Loucy (cell line): ENCODE results near the gene MBNL2.

Experiments
- H2AFZ ChIP-seq: fragments of 200-600 bp; sonication (generic); 2 replicates; pipeline ENCODE4 v1.6.0; 2016; ENCODE audit warnings: antibody characterized with exemption, mild to moderate bottlenecking, low read length, moderate library complexity
- H3F3A ChIP-seq: fragments of 200-600 bp; 2 replicates; pipeline ENCODE4 v1.6.0; 2016; ENCODE audit warnings: antibody characterized with exemption, low read depth, mild to moderate bottlenecking
- H3K27me3 ChIP-seq: fragments of 200-600 bp; sonication (generic); 2 replicates; pipeline ENCODE4 v1.6.1; 2014; ENCODE audit warnings: low read length, mild to moderate bottlenecking; ENCODE audit not compliant: insufficient read depth, poor library complexity, severe bottlenecking
- H3K36me3 ChIP-seq: fragments of 200-600 bp; sonication (generic); 2 replicates; pipeline ENCODE4 v1.6.1; 2016; ENCODE audit warnings: low read length; ENCODE audit not compliant: insufficient read depth
- H3K4me1 ChIP-seq: fragments of 200-600 bp; sonication (generic); 2 replicates; pipeline ENCODE4 v1.5.1; 2014; ENCODE audit warnings: low read length, mild to moderate bottlenecking; ENCODE audit not compliant: insufficient read depth, poor library complexity, severe bottlenecking
- H3K4me2 ChIP-seq: fragments of 200-600 bp; sonication (generic); 2 replicates; pipeline ENCODE4 v1.6.0; 2014; ENCODE audit warnings: antibody characterized with exemption, low read length, low read depth, mild to moderate bottlenecking; ENCODE audit not compliant: poor library complexity, severe bottlenecking
- H3K4me3 ChIP-seq: fragments of 200-600 bp; sonication (generic); 2 replicates; pipeline ENCODE4 v1.5.1; 2014; ENCODE audit warnings: low read length, mild to moderate bottlenecking, mixed read lengths; ENCODE audit not compliant: poor library complexity, severe bottlenecking
- H3K79me2 ChIP-seq: fragments of 200-600 bp; sonication (generic); 2 replicates; pipeline ENCODE4 v1.6.1; 2014; ENCODE audit warnings: low read length; ENCODE audit not compliant: insufficient read depth
- H3K9ac ChIP-seq: fragments of 200-600 bp; sonication (generic); 2 replicates; pipeline ENCODE4 v1.6.0; 2014; ENCODE audit warnings: mild to moderate bottlenecking, low read depth, low read length, moderate library complexity; ENCODE audit not compliant: poor library complexity, severe bottlenecking
- H3K9me2 ChIP-seq: fragments of 200-600 bp; sonication (generic); replicated peaks from 2 replicates; pipeline ENCODE4 v1.6.1; 2016; ENCODE audit warnings: low read depth, low read length, mixed read lengths
- H3K9me3 ChIP-seq: fragments of 200-600 bp; sonication (generic); 2 replicates; pipeline ENCODE4 v1.6.1; 2014; ENCODE audit warnings: mild to moderate bottlenecking, antibody characterized with exemption, low read length, low read depth; ENCODE audit not compliant: insufficient read depth
- H4K20me1 ChIP-seq: fragments of 200-600 bp; sonication (generic); 2 replicates; pipeline ENCODE4 v1.6.0; 2014; ENCODE audit warnings: antibody characterized with exemption, low read length, mild to moderate bottlenecking; ENCODE audit not compliant: insufficient read depth, poor library complexity, severe bottlenecking
- EZH2phosphoT487 ChIP-seq: fragments of 200-600 bp; IDR thresholded peaks from 2 replicates; pipeline ENCODE4 v1.6.1; 2018; ENCODE audit warnings: antibody characterized with exemption, mild to moderate bottlenecking, moderate library complexity, borderline replicate concordance
- TF ChIP-seq, protein P1 (sequence below): fragments of 200-600 bp; sonication (generic); conservative IDR thresholded peaks from 2 replicates; pipeline ENCODE4 v1.5.1; 2014; ENCODE audit warnings: mild to moderate bottlenecking, antibody characterized with exemption, low read length

The MBNL2 gene

DNA sequence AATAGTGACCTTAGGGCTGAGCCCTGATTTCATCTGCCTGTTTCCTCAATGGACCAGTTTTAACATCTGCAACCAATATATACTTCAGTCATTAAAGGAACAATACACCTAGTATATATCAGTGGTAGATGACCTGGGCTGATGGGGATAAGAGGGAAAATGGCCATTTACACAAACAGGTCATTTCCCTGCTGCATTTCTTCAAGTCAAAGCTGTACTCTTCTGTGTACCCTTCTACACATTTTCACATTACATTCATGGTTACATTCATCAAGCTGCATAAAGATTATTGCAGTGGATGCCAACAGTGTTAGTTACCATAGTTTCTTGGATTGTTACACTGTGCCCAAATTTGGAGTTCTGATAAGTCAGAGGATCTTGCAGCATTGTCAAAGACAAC, 130.7 kb downstream of the MBNL2 start:
- no peaks in the 10 kb centered on the region for H4K20me1 ChIP-seq
- H3K4me1 ChIP-seq: no peaks in the 10 kb centered on the region
- no peaks in the 10 kb centered on the region for H3K9me3 ChIP-seq
- no peak overlapping the region for H3K4me2 ChIP-seq
- no peak overlapping the region for H3K9ac ChIP-seq
- no peak for TF ChIP-seq EZH2phosphoT487
- TF ChIP-seq, protein P1, sequence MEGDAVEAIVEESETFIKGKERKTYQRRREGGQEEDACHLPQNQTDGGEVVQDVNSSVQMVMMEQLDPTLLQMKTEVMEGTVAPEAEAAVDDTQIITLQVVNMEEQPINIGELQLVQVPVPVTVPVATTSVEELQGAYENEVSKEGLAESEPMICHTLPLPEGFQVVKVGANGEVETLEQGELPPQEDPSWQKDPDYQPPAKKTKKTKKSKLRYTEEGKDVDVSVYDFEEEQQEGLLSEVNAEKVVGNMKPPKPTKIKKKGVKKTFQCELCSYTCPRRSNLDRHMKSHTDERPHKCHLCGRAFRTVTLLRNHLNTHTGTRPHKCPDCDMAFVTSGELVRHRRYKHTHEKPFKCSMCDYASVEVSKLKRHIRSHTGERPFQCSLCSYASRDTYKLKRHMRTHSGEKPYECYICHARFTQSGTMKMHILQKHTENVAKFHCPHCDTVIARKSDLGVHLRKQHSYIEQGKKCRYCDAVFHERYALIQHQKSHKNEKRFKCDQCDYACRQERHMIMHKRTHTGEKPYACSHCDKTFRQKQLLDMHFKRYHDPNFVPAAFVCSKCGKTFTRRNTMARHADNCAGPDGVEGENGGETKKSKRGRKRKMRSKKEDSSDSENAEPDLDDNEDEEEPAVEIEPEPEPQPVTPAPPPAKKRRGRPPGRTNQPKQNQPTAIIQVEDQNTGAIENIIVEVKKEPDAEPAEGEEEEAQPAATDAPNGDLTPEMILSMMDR: no peak
- H3F3A ChIP-seq: no peaks in the 10 kb centered on the region
- H3K9me2 ChIP-seq: no peaks in the 10 kb centered on the region
- no peak overlapping the region for H2AFZ ChIP-seq
- H3K36me3 ChIP-seq: peaks cover 5% of the 10 kb centered on the region; the same call in 1 of the 2 replicates
- H3K4me3 ChIP-seq: no peak overlapping the region
- no peaks in the 10 kb centered on the region for H3K79me2 ChIP-seq
- no peaks in the 10 kb centered on the region for H3K27me3 ChIP-seq

DNA sequence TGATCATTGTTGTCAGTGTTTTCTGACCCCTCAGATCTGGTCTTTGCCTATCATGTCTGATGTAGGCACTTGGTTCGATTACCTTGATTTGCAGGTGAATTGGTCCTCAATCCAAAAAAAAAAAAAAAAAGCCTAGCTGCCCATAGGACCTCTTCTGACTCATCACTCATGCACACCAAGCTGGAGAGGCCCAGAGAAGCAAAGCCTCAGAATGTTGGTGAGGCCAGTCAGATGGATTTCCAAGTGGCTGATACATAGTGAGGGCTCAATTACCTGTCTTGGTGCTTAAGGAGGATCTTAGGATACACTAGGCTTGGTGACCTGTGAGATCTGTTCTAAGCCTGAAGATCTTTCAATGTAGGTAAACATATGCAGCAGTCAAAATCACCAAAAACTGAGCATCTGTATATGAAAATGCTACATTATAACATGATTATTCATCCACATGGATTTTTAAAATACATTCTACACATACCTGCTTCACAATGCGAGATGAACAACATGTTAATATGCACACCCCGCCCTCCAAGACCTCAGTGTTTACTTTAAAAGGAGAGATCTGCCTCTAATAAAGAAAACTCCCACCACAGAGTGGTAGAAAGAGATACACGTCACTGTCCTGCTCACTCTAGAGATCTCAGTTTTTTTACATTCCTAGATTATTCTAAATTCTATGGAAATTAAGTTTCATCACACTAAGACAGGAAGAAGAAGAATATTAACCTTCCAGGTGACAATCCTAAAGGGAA, 132.0 kb downstream of the MBNL2 start:
- Histone ChIP-seq H4K20me1 (no peaks in the 10 kb centered on the region), H3F3A (no peaks in the 10 kb centered on the region), H3K36me3 (peaks cover 5% of the 10 kb centered on the region; the same call in 1 of the 2 replicates)

DNA sequence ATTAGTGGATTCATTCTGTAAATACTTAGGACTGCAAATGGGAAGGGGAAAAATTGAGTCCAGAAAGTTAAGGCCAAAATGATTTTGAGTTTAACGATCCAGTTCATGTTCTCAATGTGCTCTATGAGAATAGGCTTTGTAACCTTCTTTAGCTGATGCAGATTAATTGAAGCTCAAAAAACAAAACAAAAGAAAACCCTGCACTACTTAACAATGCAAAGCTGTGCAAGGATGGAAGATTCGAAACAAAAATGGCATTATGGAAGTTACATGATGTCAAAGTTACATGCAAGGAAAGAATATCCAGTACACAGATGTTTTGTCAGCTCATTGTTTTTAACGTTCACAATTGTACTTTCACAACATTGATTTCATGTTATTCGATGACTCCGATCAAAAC, 132.7 kb downstream of the MBNL2 start:
- Histone ChIP-seq H3K27me3 (no peaks in the 10 kb centered on the region), H3K36me3 (peaks cover 5% of the 10 kb centered on the region; the same call in 1 of the 2 replicates)

More for the DNA sequence above, 132.0 kb downstream of the MBNL2 start:
- Histone ChIP-seq H3K9me3 (no peaks in the 10 kb centered on the region), H3K9ac (no peak overlapping the region), H3K4me1 (no peaks in the 10 kb centered on the region), H3K4me2 (no peak overlapping the region), H3K9me2 (no peaks in the 10 kb centered on the region), H3K4me3 (no peak overlapping the region), H2AFZ (no peak overlapping the region), H3K79me2 (no peaks in the 10 kb centered on the region), H3K27me3 (no peaks in the 10 kb centered on the region)
- TF ChIP-seq EZH2phosphoT487: no peak
- TF ChIP-seq, protein P1: no peak

More for the DNA sequence above, 132.7 kb downstream of the MBNL2 start:
- Histone ChIP-seq H3K79me2 (no peaks in the 10 kb centered on the region), H3K4me1 (no peaks in the 10 kb centered on the region), H3K4me3 (no peak overlapping the region), H3K4me2 (no peak overlapping the region), H3F3A (no peaks in the 10 kb centered on the region), H2AFZ (no peak overlapping the region), H4K20me1 (no peaks in the 10 kb centered on the region), H3K9ac (no peak overlapping the region), H3K9me3 (no peaks in the 10 kb centered on the region), H3K9me2 (no peaks in the 10 kb centered on the region)
- no peak for TF ChIP-seq EZH2phosphoT487
- TF ChIP-seq, protein P1: no peak
